Measurements from ENCODE around the gene SBF2.

SBF2 gene

DNA sequence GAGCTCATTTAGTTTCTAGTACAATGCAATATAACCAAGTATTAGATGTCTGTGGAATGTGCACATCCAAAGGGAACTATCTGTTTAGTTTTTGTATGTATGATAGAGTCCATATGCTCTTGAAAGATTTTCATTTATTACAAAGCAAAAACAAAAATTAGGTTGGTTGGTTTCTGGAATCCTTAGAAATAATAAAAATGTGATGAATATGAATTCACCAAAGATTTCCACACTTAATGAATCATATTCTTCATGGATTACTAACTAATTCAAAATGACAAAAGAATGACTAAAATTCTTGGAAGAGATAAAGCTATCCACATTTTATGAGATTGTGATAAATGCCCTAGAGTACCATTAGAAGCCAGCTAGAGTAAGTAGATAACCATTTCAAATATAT lies 261.1 kb downstream of the SBF2 start:
- H3K27ac Mint-ChIP-seq = no peak overlapping the region
- H3K27me3 Mint-ChIP-seq = no peaks in the 10 kb centered on the region
- intact Hi-C loops (cut with micrococcal nuclease) = no loop called here
- peaks cover 7% of the 10 kb centered on the region for H3K9me3 Mint-ChIP-seq
- peaks cover 8% of the 10 kb centered on the region for H3K4me1 Mint-ChIP-seq (ENCODE audit: low read depth)
- no peak overlapping the region for H3K4me3 Mint-ChIP-seq
- H3K36me3 Mint-ChIP-seq (ENCODE audit: low read depth) = peaks cover 23% of the 10 kb centered on the region

DNA sequence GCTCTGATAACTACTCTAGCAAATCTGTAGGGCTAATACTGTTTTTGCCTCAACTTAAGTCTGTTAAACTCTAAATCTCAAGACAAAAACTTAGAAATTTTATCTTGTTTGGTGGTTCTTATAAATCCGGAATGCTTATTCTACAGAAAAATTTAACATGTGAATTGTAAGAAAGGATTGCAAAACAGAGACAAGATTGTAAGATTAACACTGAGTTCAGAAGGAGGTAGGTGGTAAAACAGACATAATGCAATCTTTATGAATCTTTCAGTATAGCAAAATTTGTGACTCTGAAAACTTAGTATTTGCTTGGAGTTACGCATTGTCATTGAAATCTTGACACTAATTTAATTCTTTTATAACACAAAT lies 263.9 kb downstream of the SBF2 start:
- Mint-ChIP-seq H3K27me3 (no peaks in the 10 kb centered on the region), H3K36me3 (ENCODE audit: low read depth) (peaks cover 34% of the 10 kb centered on the region), H3K9me3 (no peaks in the 10 kb centered on the region), H3K4me3 (no peak overlapping the region), H3K27ac (no peak overlapping the region), H3K4me1 (ENCODE audit: low read depth) (peaks cover 8% of the 10 kb centered on the region)
- intact Hi-C loops (cut with micrococcal nuclease) = no loop called here

DNA sequence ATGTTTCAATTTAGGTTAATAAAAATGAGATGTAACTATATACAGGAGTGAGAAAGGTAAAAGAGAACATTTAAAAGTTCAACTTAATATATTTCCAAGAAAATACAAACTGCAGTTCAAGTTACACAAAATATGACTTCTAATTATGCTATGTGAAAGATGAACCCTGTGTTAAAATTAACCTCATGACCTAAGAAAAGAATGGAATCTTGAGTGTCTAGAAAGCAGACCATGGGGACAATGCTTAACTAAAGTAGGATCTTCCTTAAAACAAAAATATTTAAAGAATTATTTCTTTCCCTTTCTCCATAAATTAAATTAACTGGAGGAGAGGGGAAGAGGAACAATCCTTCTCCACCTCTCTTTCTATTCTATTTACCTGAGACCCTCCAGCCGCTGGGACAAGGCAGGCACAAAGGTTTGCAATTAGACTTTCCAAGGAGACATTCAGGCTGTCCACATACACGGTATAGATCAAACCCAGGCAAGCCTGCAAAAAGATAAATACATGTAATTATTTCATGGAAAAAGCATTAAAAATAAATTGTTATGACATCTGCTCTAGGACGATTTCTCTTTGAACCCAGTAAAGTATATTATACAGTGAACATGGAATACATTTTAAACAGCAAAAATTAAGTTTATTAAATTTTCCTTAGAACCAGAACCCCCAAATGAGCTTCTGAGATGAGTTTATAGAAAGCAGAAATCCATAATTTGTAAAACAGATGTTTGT lies 264.5 kb downstream of the SBF2 start:
- Mint-ChIP-seq H3K27me3 (no peaks in the 10 kb centered on the region), H3K9me3 (no peaks in the 10 kb centered on the region), H3K4me3 (no peak overlapping the region), H3K27ac (no peak overlapping the region), H3K36me3 (ENCODE audit: low read depth) (peaks cover 39% of the 10 kb centered on the region), H3K4me1 (ENCODE audit: low read depth) (peaks cover 8% of the 10 kb centered on the region)
- intact Hi-C loops (cut with micrococcal nuclease) = no loop called here

GRCh38 chr11:10026514-10026913 lies 267.5 kb downstream of the SBF2 start:
- Mint-ChIP-seq H3K27me3 (no peaks in the 10 kb centered on the region), H3K4me1 (ENCODE audit: low read depth) (peaks cover 3% of the 10 kb centered on the region)

GRCh38 chr11:10023212-10023611 lies 270.8 kb downstream of the SBF2 start:
- H3K4me1 Mint-ChIP-seq (ENCODE audit: low read depth) = peaks cover 24% of the 10 kb centered on the region
- no peak overlapping the region for H3K27ac Mint-ChIP-seq
- peaks cover 38% of the 10 kb centered on the region for H3K36me3 Mint-ChIP-seq (ENCODE audit: low read depth)
- intact Hi-C loops (cut with micrococcal nuclease) = no loop called here
- no peaks in the 10 kb centered on the region for H3K27me3 Mint-ChIP-seq
- H3K4me3 Mint-ChIP-seq = no peak overlapping the region
- H3K9me3 Mint-ChIP-seq = no peaks in the 10 kb centered on the region

More at GRCh38 chr11:10026514-10026913, 267.5 kb downstream of the SBF2 start:
- Mint-ChIP-seq H3K27ac (no peak overlapping the region), H3K9me3 (no peaks in the 10 kb centered on the region), H3K36me3 (ENCODE audit: low read depth) (peaks cover 47% of the 10 kb centered on the region), H3K4me3 (no peak overlapping the region)
- intact Hi-C loops (cut with micrococcal nuclease) = no loop called here

- Mint-ChIP-seq H3K27me3 (no peaks in the 10 kb centered on the region), H3K9me3 (no peaks in the 10 kb centered on the region), H3K36me3 (ENCODE audit: low read depth) (peaks cover 33% of the 10 kb centered on the region), H3K4me1 (ENCODE audit: low read depth) (peaks cover 28% of the 10 kb centered on the region), H3K27ac (no peak overlapping the region), H3K4me3 (no peak overlapping the region)
- intact Hi-C loops (cut with micrococcal nuclease) = no loop called here
Observed at GRCh38 chr11:10022764-10023163, 271.3 kb downstream of the SBF2 start.

DNA sequence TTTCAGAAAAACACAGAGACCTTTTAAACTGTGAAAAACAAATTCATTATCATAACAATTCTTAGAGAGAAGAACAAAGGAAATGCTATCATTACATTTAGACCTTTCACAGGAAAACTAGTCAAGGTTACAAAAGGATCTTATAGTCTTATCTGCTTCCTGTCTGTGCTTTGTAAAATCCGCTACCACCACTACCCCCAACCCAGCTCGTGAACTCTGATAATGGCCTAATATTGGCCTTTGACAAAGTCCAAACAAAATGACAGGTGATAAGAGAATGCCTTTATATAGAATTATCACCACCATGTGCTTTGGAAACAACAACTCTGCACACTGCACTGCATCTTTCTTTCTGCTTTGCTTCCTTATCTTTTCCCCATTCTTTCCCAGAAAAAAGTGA lies 272.5 kb downstream of the SBF2 start:
- intact Hi-C loops (cut with micrococcal nuclease) = no loop called here
- no peak overlapping the region for H3K27ac Mint-ChIP-seq
- peaks cover 26% of the 10 kb centered on the region for H3K36me3 Mint-ChIP-seq (ENCODE audit: low read depth)
- H3K9me3 Mint-ChIP-seq = no peaks in the 10 kb centered on the region
- H3K4me1 Mint-ChIP-seq (ENCODE audit: low read depth) = peaks cover 28% of the 10 kb centered on the region
- no peaks in the 10 kb centered on the region for H3K27me3 Mint-ChIP-seq
- no peak overlapping the region for H3K4me3 Mint-ChIP-seq

DNA sequence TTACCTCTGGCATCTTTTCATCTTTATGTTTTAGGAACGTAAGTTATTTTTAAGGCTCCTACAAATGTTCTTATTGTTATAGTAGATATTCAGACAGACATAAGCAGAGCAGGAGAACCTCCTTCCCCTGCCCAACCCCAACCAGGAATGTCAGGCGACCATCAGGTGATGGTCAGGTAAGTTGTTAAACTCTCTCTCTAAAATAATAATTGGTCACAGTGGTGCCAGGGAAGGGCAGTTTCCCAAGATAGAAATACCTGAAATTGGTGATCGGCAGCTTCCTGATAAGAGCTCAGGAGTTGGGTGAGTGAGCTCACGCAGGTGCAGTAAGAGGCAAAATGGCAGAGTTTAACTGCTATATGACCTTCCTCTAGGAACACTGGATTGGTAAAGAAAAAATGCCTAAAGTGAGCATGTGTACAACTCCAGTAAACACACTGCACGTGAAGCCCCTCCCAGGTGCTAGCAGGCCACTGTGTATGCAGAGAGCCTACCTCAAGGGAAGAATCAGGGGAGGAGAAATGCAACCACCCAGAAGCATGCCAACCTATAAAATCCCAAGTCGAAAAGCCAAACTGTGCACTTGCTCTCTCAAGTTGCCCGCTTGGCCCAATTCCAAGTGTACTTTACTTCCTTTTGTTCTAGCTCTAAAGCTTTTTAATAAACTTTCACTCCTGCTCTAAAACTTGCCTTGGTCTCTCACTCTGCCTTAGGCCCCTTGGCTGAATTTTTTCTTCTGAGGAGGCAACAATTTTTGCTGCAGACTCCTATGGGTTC lies 273.9 kb downstream of the SBF2 start:
- Mint-ChIP-seq H3K4me1 (ENCODE audit: low read depth) (peaks cover 28% of the 10 kb centered on the region), H3K27ac (no peak overlapping the region), H3K4me3 (no peak overlapping the region), H3K27me3 (no peaks in the 10 kb centered on the region), H3K36me3 (ENCODE audit: low read depth) (peaks cover 21% of the 10 kb centered on the region), H3K9me3 (no peaks in the 10 kb centered on the region)
- intact Hi-C loops (cut with micrococcal nuclease) = no loop called here

- H3K4me3 Mint-ChIP-seq = no peak overlapping the region
- H3K4me1 Mint-ChIP-seq (ENCODE audit: low read depth) = peaks cover 28% of the 10 kb centered on the region
- peaks cover 14% of the 10 kb centered on the region for H3K9me3 Mint-ChIP-seq
- H3K27ac Mint-ChIP-seq = no peak overlapping the region
- no peaks in the 10 kb centered on the region for H3K27me3 Mint-ChIP-seq
- intact Hi-C loops (cut with micrococcal nuclease) = no loop called here
- H3K36me3 Mint-ChIP-seq (ENCODE audit: low read depth) = peaks cover 25% of the 10 kb centered on the region
Observed at GRCh38 chr11:10017911-10018310, 276.1 kb downstream of the SBF2 start.

- H3K27me3 Mint-ChIP-seq = no peaks in the 10 kb centered on the region
- no peak overlapping the region for H3K4me3 Mint-ChIP-seq
- peaks cover 23% of the 10 kb centered on the region for H3K9me3 Mint-ChIP-seq
- peaks cover 31% of the 10 kb centered on the region for H3K36me3 Mint-ChIP-seq (ENCODE audit: low read depth)
- H3K4me1 Mint-ChIP-seq (ENCODE audit: low read depth) = peaks cover 28% of the 10 kb centered on the region
- intact Hi-C loops (cut with micrococcal nuclease) = no loop called here
- H3K27ac Mint-ChIP-seq = no peak overlapping the region
Observed at GRCh38 chr11:10017050-10017449, 277.0 kb downstream of the SBF2 start.

DNA sequence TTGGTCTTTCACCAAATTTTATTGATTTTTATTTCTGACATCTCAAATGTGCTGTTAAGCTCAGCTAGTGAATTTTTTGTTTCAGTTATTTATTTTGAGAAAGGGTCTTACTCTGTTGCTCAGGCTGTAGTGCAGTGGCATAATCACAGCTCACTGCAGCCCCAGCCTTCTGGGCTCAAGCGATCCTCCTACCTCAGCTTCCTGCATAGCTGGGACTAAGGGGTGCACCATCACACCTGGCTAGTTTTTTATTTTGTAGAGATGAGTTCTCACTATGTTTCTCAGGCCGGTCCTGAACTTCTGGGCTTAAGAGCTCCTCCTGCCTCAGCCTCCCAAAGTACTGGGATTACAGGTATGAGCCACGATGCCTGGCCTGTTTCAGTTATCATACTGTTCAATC lies 282.0 kb downstream of the SBF2 start:
- Mint-ChIP-seq H3K27me3 (no peaks in the 10 kb centered on the region), H3K27ac (no peak overlapping the region), H3K4me3 (no peak overlapping the region), H3K9me3 (peaks cover 67% of the 10 kb centered on the region), H3K4me1 (ENCODE audit: low read depth) (no peaks in the 10 kb centered on the region), H3K36me3 (ENCODE audit: low read depth) (peaks cover 63% of the 10 kb centered on the region)
- intact Hi-C loops (cut with micrococcal nuclease) = no loop called here

GRCh38 chr11:10005955-10006525 lies 288.0 kb downstream of the SBF2 start:
- H3K4me1 Mint-ChIP-seq (ENCODE audit: low read depth) = no peaks in the 10 kb centered on the region
- peaks cover 33% of the 10 kb centered on the region for H3K36me3 Mint-ChIP-seq (ENCODE audit: low read depth)
- no peak overlapping the region for H3K4me3 Mint-ChIP-seq
- H3K27me3 Mint-ChIP-seq = no peaks in the 10 kb centered on the region
- no peak overlapping the region for H3K27ac Mint-ChIP-seq
- peaks cover 42% of the 10 kb centered on the region for H3K9me3 Mint-ChIP-seq
- intact Hi-C loops (cut with micrococcal nuclease) = no loop called here

GRCh38 chr11:10004526-10005113 lies 289.4 kb downstream of the SBF2 start:
- Mint-ChIP-seq H3K4me1 (ENCODE audit: low read depth) (no peaks in the 10 kb centered on the region), H3K27me3 (no peaks in the 10 kb centered on the region), H3K36me3 (ENCODE audit: low read depth) (peaks cover 24% of the 10 kb centered on the region), H3K9me3 (peaks cover 28% of the 10 kb centered on the region), H3K4me3 (no peak overlapping the region), H3K27ac (no peak overlapping the region)
- intact Hi-C loops (cut with micrococcal nuclease) = no loop called here

DNA sequence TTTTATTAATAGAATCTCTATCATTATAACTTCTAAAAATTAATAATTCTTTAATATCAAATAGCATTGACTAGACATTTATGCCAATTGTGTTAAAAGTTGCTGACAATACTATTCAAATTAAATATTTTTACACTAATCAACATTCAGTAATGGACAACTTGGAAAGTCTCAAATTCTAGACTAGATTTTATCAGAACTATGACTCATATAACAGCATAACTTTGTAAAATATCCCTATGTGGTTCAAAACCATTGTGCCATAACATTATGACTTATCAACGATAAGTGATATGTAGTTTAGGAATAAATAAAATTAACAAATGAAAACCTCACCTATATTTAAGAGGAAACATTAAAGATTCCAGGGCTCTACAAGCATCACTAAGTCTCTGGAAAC lies 291.8 kb downstream of the SBF2 start:
- intact Hi-C loops (cut with micrococcal nuclease) = no loop called here
- no peaks in the 10 kb centered on the region for H3K4me1 Mint-ChIP-seq (ENCODE audit: low read depth)
- H3K4me3 Mint-ChIP-seq = no peak overlapping the region
- H3K27me3 Mint-ChIP-seq = no peaks in the 10 kb centered on the region
- H3K36me3 Mint-ChIP-seq (ENCODE audit: low read depth) = peaks cover 38% of the 10 kb centered on the region
- no peak overlapping the region for H3K27ac Mint-ChIP-seq
- peaks cover 9% of the 10 kb centered on the region for H3K9me3 Mint-ChIP-seq
